ENCODE measurements around the gene AUNIP.

The AUNIP gene

DNA sequence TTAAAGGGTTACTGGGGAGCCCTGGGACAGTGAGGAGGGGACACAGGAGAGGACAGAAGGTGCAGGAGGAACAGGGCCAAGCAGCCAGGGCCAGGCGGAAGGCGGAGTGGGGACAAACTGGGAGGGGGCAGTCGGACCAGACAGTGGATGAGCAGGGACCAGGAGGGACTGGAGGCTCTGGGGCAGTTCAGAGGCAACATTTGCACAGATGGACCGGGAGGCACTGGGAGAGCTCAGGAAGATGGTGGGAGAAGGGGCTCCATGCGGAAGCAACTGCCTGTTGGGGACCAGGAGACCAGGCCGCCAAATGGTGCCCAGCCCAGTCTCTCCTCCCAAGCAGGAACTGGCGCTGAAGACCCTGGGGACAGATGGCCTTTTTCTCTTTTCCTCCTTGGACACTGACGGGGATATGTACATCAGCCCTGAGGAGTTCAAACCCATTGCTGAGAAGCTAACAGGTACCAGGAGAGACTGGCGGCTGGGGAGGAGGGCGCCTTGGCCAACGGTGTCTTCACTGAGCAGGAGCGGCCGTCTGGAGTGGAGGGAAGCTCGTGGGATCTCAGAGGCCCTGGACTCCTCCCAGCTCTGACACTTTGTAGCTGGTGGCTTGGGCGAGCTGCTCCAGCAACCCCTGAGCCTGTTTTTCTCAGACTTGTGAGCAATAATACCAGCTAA, 58.4 kb downstream of the AUNIP start:
- peak overlapping the region; percentile 55 for H3K4me3 ChIP-seq (ENCODE audit: low read depth, low read length)
- DNase-seq (ENCODE audit: low read depth) = no peak
- TF ChIP-seq, protein P1, sequence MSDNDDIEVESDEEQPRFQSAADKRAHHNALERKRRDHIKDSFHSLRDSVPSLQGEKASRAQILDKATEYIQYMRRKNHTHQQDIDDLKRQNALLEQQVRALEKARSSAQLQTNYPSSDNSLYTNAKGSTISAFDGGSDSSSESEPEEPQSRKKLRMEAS (IDR thresholded peaks at IDR 0.05; ENCODE audit: low read depth, low read length) = no peak
- TF ChIP-seq, protein P2, sequence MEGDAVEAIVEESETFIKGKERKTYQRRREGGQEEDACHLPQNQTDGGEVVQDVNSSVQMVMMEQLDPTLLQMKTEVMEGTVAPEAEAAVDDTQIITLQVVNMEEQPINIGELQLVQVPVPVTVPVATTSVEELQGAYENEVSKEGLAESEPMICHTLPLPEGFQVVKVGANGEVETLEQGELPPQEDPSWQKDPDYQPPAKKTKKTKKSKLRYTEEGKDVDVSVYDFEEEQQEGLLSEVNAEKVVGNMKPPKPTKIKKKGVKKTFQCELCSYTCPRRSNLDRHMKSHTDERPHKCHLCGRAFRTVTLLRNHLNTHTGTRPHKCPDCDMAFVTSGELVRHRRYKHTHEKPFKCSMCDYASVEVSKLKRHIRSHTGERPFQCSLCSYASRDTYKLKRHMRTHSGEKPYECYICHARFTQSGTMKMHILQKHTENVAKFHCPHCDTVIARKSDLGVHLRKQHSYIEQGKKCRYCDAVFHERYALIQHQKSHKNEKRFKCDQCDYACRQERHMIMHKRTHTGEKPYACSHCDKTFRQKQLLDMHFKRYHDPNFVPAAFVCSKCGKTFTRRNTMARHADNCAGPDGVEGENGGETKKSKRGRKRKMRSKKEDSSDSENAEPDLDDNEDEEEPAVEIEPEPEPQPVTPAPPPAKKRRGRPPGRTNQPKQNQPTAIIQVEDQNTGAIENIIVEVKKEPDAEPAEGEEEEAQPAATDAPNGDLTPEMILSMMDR (IDR thresholded peaks at IDR 0.05; ENCODE audit: low read depth, low read length) = no peak
- TF ChIP-seq POLR2A (IDR thresholded peaks at IDR 0.05; ENCODE audit: extremely low read depth, insufficient read length) (no peak), MYC (IDR thresholded peaks at IDR 0.05; ENCODE audit: low read depth, low read length) (no peak)

DNA sequence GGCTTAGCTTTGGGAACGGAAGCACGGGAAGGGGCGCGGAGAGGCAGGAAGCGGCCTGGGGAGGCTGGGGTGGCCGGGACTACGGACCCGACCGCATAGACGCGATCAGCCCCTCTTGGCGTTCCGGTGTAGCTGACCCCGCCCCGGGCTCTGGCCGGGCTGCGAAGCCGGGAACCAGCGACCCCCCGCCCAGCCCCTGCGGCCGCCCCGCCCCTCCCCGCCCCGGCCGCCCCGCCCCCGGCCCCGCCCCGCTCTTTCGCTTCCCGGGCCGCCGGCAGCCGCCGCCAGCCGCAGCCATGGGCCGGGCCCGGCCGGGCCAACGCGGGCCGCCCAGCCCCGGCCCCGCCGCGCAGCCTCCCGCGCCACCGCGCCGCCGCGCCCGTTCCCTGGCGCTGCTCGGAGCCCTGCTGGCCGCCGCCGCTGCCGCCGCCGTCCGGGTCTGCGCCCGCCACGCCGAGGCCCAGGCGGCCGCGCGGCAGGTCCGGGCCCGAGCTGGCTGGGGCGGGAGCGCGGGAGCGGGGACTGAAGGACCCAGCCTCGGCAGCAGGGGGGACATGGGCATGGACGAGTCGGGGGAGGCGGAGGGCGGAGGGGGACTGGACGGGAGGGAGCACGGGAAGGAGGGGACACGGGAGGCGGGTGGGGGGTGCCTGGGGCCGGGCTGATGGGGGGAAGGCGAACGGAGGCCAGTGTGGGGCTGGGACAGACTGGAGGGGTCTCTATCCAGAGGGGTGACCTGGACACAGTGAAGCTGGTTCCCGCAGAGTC, 59.1 kb downstream of the AUNIP start, which contains the start of gene SELENON:
SELENON (plus strand) TSS at position 259 of the 768 bp plus-strand sequence; CDS start at position 297, 38 bp downstream.
- peak within 1 kb of the TSS; percentile 55 for H3K4me3 ChIP-seq (ENCODE audit: low read depth, low read length)
- TF ChIP-seq POLR2A (IDR thresholded peaks at IDR 0.05; ENCODE audit: extremely low read depth, insufficient read length) (no peak), MYC (IDR thresholded peaks at IDR 0.05; ENCODE audit: low read depth, low read length) (no peak)
- TF ChIP-seq, protein P1 (IDR thresholded peaks at IDR 0.05; ENCODE audit: low read depth, low read length) = no peak
- peak; percentile 73 for DNase-seq (ENCODE audit: low read depth)

DNA sequence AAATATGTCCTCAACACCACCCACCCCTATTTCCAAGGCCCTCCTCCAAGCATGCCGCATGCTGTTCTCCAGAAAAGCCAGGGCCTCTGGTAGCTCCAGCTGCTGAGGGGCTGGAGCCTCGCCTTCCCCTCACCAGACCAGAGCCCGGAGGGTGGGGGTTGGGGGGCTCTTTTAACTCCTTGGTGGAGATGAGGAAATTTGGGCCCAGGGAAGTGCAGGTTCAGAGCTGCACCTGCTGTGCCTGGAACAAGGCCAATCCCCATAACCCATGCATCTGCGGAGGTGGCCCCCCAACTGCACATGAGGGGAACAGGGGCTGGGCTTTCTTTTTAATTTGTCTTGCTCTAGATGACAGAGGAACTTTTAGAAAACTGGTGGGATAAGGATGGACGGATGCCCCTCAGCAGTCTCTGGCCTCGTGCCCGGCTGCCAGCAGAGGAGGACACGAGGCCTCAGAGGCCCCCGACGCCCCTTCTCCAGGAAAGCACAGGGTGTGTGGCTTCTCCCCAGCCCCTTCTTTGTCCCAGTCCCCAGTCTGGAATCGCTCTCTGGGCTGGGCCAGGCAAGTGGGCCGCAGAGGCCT, 59.8 kb downstream of the AUNIP start:
- TF ChIP-seq POLR2A (IDR thresholded peaks at IDR 0.05; ENCODE audit: extremely low read depth, insufficient read length) = no peak
- TF ChIP-seq, protein P2 (IDR thresholded peaks at IDR 0.05; ENCODE audit: low read depth, low read length) = no peak
- TF ChIP-seq MYC (IDR thresholded peaks at IDR 0.05; ENCODE audit: low read depth, low read length) = no peak
- TF ChIP-seq, protein P1 (IDR thresholded peaks at IDR 0.05; ENCODE audit: low read depth, low read length) = no peak
- peak overlapping the region; percentile 32 for H3K4me3 ChIP-seq (ENCODE audit: low read depth, low read length)
- no peak for DNase-seq (ENCODE audit: low read depth)

DNA sequence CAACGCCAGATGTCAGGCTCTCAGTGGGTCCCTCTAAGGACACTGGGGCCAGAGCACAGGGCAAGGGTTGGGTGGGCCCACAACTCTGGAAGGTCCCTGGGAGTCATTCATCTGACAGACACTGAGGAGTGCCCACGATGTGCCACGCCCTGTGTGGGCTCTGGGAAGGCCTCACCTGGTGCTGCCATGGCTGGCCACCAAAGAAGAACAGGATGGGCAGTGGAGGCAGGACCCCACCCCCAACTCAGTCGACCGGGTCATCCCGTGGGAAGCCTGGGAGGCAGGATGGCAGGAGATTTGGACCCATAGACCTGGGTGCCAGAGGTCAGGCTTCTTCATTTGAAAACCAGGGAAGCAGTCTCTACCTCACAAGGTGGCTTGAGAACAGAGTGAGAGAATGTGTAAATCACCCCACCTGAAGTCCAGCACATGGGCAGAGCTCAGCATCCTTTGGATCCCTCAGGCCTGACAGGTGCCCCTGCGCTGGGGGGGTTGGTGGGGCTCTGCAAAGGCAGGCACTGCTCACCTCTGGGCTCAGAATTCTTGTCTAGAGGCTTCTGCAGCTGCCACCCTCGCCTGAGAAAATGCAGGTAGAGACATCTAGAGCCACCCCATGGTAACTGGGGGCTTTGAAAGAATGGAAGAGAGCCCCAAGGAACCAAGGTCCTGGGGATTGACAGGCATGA, 60.4 kb downstream of the AUNIP start:
- no peak overlapping the region for H3K4me3 ChIP-seq (ENCODE audit: low read depth, low read length)
- TF ChIP-seq, protein P1 (IDR thresholded peaks at IDR 0.05; ENCODE audit: low read depth, low read length) = no peak
- TF ChIP-seq, protein P2 (IDR thresholded peaks at IDR 0.05; ENCODE audit: low read depth, low read length) = no peak
- TF ChIP-seq POLR2A (IDR thresholded peaks at IDR 0.05; ENCODE audit: extremely low read depth, insufficient read length) = no peak
- TF ChIP-seq MYC (IDR thresholded peaks at IDR 0.05; ENCODE audit: low read depth, low read length) = no peak
- DNase-seq (ENCODE audit: low read depth) = no peak

DNA sequence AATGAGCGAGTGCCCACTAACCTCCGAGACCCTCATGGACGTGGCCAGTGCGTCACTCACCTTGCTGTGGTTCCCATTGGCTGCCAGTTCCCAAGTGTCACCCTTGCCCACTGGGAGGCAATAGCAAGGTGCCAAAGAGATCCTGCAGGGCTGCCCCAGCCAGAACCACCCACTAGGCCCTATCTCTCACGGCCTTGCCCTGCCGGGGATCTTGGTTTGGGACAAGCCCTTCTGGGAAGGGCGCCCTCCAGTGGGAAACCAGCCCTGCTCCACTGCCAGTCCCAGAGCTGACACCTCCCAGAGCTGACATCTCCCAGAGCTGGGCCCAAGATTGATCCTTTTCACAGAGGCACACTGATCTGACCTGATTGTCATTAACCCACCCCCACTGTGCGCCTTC, 61.3 kb downstream of the AUNIP start:
- no peak overlapping the region for H3K4me3 ChIP-seq (ENCODE audit: low read depth, low read length)
- peak; percentile 65 for DNase-seq (ENCODE audit: low read depth)
- TF ChIP-seq POLR2A (IDR thresholded peaks at IDR 0.05; ENCODE audit: extremely low read depth, insufficient read length) = no peak
- TF ChIP-seq, protein P2 (IDR thresholded peaks at IDR 0.05; ENCODE audit: low read depth, low read length) = peak; percentile 62
- TF ChIP-seq, protein P1 (IDR thresholded peaks at IDR 0.05; ENCODE audit: low read depth, low read length) = no peak
